Measurements from ENCODE around the gene AGBL3. TPM values are rescaled to one million over a fixed set of nuclear protein-coding genes. Genes with fewer than 3 reads are reported as not detected.
A peak's percentile ranks its signal among the peaks of the same experiment; 100 is the strongest.

The AGBL3 gene
- total and polyA plus RNA-seq, 9 of the 15 experiments (the other 6 are each of a cell fraction or from before 2014, with no cell fraction given) = 0.54 to 2.9 (median 1.7) TPM

DNA sequence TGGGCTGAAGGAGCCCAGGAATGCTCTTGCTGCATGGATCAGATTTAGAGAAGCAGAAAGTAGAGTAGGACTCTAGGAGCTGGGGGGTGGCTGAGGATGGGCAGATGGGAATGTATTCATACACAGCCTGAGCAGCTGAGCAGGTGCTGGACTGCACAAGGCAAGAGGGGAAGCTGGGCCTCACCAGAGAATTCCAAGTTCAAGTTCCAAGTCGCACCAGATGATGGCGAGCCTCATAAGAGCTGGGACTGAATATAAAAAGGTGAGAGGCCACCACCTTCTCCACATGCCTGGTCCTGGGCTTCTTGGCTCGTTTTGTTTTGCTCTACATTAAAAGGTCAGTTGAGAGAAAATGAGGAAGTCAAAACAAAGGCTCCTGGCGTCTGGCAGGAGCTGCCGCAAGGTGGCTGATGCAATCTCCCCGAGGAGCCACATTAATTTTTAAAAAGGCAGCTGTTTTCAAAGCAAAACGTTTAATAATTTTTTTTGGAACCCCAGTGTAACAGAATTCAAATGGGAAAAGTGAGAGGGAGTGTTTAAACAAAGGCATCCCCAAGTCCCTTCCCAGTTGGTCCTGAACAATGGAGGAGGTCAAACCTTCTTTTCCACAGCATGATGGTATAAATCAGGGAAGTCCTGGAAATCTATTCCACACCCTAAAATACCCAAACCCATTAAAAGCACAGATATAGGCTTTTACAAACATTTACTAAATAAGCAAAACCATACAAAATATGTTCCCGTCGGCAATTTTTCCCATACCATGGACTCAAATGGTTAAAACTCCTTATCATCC is 174.7 kb downstream of the AGBL3 start (continued):
- TF ChIP-seq, protein P1, sequence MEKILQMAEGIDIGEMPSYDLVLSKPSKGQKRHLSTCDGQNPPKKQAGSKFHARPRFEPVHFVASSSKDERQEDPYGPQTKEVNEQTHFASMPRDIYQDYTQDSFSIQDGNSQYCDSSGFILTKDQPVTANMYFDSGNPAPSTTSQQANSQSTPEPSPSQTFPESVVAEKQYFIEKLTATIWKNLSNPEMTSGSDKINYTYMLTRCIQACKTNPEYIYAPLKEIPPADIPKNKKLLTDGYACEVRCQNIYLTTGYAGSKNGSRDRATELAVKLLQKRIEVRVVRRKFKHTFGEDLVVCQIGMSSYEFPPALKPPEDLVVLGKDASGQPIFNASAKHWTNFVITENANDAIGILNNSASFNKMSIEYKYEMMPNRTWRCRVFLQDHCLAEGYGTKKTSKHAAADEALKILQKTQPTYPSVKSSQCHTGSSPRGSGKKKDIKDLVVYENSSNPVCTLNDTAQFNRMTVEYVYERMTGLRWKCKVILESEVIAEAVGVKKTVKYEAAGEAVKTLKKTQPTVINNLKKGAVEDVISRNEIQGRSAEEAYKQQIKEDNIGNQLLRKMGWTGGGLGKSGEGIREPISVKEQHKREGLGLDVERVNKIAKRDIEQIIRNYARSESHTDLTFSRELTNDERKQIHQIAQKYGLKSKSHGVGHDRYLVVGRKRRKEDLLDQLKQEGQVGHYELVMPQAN (IDR thresholded peaks at IDR 0.05; ENCODE audit: borderline replicate concordance) = no peak
- TF ChIP-seq TBL1XR1 (IDR thresholded peaks at IDR 0.05; ENCODE audit: low read length in 2 of 2) = no peak; a peak in 1 of 4 replicates
- TF ChIP-seq, protein P2, sequence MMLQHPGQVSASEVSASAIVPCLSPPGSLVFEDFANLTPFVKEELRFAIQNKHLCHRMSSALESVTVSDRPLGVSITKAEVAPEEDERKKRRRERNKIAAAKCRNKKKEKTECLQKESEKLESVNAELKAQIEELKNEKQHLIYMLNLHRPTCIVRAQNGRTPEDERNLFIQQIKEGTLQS (IDR thresholded peaks at IDR 0.05) = peak; percentile 94
- TF ChIP-seq, protein P2 (CRISPR knock-in tag; conservative IDR thresholded peaks at IDR 0.05) = no peak
- no peak for TF ChIP-seq ZNF764 (CRISPR knock-in tag; IDR thresholded peaks at IDR 0.05; ENCODE audit: low read depth)
- TF ChIP-seq ZNF778 (CRISPR knock-in tag; IDR thresholded peaks at IDR 0.05) = no peak
- no peak for TF ChIP-seq TAF9B (IDR thresholded peaks at IDR 0.05; ENCODE audit: partially characterized antibody)
- TF ChIP-seq KHSRP (IDR thresholded peaks at IDR 0.05) = no peak
- no peak for TF ChIP-seq HNRNPLL (IDR thresholded peaks at IDR 0.05; ENCODE audit: low read depth, low read length, poor library complexity, severe bottlenecking)
- TF ChIP-seq, protein P3, sequence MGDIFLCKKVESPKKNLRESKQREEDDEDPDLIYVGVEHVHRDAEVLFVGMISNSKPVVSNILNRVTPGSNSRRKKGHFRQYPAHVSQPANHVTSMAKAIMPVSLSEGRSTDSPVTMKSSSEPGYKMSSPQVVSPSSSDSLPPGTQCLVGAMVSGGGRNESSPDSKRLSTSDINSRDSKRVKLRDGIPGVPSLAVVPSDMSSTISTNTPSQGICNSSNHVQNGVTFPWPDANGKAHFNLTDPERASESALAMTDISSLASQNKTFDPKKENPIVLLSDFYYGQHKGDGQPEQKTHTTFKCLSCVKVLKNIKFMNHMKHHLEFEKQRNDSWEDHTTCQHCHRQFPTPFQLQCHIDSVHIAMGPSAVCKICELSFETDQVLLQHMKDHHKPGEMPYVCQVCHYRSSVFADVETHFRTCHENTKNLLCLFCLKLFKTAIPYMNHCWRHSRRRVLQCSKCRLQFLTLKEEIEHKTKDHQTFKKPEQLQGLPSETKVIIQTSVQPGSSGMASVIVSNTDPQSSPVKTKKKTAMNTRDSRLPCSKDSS (IDR thresholded peaks at IDR 0.05; ENCODE audit: low read depth, partially characterized antibody) = no peak
- peak; percentile 39; the same call in 1 of the 2 replicates for TF ChIP-seq NFXL1 (CRISPR knock-in tag; IDR thresholded peaks at IDR 0.05)
- TF ChIP-seq, protein P4, sequence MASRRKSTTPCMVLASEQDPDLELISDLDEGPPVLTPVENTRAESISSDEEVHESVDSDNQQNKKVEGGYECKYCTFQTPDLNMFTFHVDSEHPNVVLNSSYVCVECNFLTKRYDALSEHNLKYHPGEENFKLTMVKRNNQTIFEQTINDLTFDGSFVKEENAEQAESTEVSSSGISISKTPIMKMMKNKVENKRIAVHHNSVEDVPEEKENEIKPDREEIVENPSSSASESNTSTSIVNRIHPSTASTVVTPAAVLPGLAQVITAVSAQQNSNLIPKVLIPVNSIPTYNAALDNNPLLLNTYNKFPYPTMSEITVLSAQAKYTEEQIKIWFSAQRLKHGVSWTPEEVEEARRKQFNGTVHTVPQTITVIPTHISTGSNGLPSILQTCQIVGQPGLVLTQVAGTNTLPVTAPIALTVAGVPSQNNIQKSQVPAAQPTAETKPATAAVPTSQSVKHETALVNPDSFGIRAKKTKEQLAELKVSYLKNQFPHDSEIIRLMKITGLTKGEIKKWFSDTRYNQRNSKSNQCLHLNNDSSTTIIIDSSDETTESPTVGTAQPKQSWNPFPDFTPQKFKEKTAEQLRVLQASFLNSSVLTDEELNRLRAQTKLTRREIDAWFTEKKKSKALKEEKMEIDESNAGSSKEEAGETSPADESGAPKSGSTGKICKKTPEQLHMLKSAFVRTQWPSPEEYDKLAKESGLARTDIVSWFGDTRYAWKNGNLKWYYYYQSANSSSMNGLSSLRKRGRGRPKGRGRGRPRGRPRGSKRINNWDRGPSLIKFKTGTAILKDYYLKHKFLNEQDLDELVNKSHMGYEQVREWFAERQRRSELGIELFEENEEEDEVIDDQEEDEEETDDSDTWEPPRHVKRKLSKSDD (conservative IDR thresholded peaks at IDR 0.05; ENCODE audit: low read length) = no peak
- TF ChIP-seq ZNF431 (CRISPR knock-in tag; IDR thresholded peaks at IDR 0.05) = no peak
- no peak for TF ChIP-seq ZSCAN29 (IDR thresholded peaks at IDR 0.05)
- no peak for TF ChIP-seq STAG1 (CRISPR knock-in tag; IDR thresholded peaks at IDR 0.05; ENCODE audit: borderline replicate concordance)
- TF ChIP-seq, protein P5, sequence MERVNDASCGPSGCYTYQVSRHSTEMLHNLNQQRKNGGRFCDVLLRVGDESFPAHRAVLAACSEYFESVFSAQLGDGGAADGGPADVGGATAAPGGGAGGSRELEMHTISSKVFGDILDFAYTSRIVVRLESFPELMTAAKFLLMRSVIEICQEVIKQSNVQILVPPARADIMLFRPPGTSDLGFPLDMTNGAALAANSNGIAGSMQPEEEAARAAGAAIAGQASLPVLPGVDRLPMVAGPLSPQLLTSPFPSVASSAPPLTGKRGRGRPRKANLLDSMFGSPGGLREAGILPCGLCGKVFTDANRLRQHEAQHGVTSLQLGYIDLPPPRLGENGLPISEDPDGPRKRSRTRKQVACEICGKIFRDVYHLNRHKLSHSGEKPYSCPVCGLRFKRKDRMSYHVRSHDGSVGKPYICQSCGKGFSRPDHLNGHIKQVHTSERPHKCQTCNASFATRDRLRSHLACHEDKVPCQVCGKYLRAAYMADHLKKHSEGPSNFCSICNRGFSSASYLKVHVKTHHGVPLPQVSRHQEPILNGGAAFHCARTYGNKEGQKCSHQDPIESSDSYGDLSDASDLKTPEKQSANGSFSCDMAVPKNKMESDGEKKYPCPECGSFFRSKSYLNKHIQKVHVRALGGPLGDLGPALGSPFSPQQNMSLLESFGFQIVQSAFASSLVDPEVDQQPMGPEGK (CRISPR knock-in tag; IDR thresholded peaks at IDR 0.05; ENCODE audit: borderline replicate concordance) = no peak
